H1 (cell line): ENCODE results near the gene HDLBP. TPM values are rescaled to one million over a fixed set of nuclear protein-coding genes. Genes with fewer than 3 reads are reported as not detected.

Experiments
- CTCF ChIA-PET: fragments of 300-600 bp; sonication (Branson Sonifier 250); formaldehyde crosslinking; loops from one replicate; lab custom pipeline; 2021; ENCODE audit not compliant: partially characterized antibody; lab: Charles Lee
- POLR2A ChIA-PET: fragments of 300-600 bp; sonication (Branson Sonifier 250); formaldehyde crosslinking; loops from one replicate; lab custom pipeline; 2021; ENCODE audit warnings: inconsistent platforms; ENCODE audit not compliant: partially characterized antibody; lab: Charles Lee
- DNase-seq, 2 experiments: peaks; one replicate each; pipeline versions ENCODE4 v3.0.0 to v3.0.0-alpha.2; 2010 to 2022; ENCODE audit warnings: low spot score in 2 of 2, low read depth in 1 of 2, mixed read lengths in 1 of 2
- FAIRE-seq: peaks from 2 replicates; lab custom pipeline; 2011; peaks lifted over from hg19 to GRCh38; lab: Jason Lieb, UNC
- H2AFZ ChIP-seq: 2 replicates; pipeline ENCODE4 v1.8.1; 2012; ENCODE audit warnings: low read length, inconsistent platforms
- H2AK5ac ChIP-seq: 2 replicates; pipeline ENCODE4 v1.6.1; 2013; ENCODE audit warnings: low read depth, low read length
- H2BK120ac ChIP-seq: replicated peaks from 2 replicates; pipeline ENCODE3; 2013; ENCODE audit warnings: low read depth, low read length, inconsistent platforms
- H2BK12ac ChIP-seq: 2 replicates; pipeline ENCODE4 v1.6.1; 2013; ENCODE audit warnings: low read depth, low read length
- H2BK15ac ChIP-seq: 2 replicates; pipeline ENCODE4 v1.6.1; 2013; ENCODE audit warnings: low read length
- H2BK20ac ChIP-seq: 2 replicates; pipeline ENCODE4 v1.6.1; 2013; ENCODE audit warnings: low read length
- H2BK5ac ChIP-seq: 2 replicates; pipeline ENCODE4 v1.6.1; 2013; ENCODE audit warnings: low read depth, low read length
- H3K14ac ChIP-seq: 2 replicates; pipeline ENCODE4 v1.6.1; 2013; ENCODE audit warnings: inconsistent platforms; ENCODE audit not compliant: insufficient read length
- H3K18ac ChIP-seq: 2 replicates; pipeline ENCODE4 v1.6.1; 2013; ENCODE audit warnings: low read length; ENCODE audit errors: extremely low read depth
- H3K23ac ChIP-seq: 2 replicates; pipeline ENCODE4 v1.6.1; 2013; ENCODE audit warnings: inconsistent platforms; ENCODE audit not compliant: insufficient read length
- H3K23me2 ChIP-seq: 2 replicates; pipeline ENCODE4 v1.6.1; 2013; ENCODE audit warnings: low read depth, low read length
- H3K27ac ChIP-seq: 2 replicates; pipeline ENCODE4 v1.6.1; 2011; ENCODE audit warnings: low read depth, low read length, inconsistent platforms
- H3K27me3 ChIP-seq, 4 experiments: replicated peaks in 1 of 4; 1 replicate in 1 of 4; 2 replicates in 3 of 4; pipeline versions ENCODE4 v1.6.1 to v1.8.1; 2011 to 2013; ENCODE audit warnings: low read length in 3 of 4, mild to moderate bottlenecking in 3 of 4, inconsistent platforms in 2 of 4, mixed read lengths in 2 of 4, moderate library complexity in 1 of 4; ENCODE audit not compliant: control insufficient read depth in 3 of 4, insufficient read depth in 3 of 4; ENCODE audit errors: extremely low read depth in 1 of 4
- H3K36me3 ChIP-seq, 4 experiments: 2 replicates each; pipeline versions ENCODE4 v1.6.1 to v1.8.1; 2011 to 2013; ENCODE audit warnings: mild to moderate bottlenecking in 4 of 4, low read length in 3 of 4, moderate library complexity in 2 of 4, control low read depth in 1 of 4, inconsistent platforms in 1 of 4; ENCODE audit not compliant: insufficient read depth in 4 of 4, control insufficient read depth in 2 of 4
- H3K4ac ChIP-seq: replicated peaks from 2 replicates; pipeline ENCODE3; 2013; ENCODE audit warnings: low read length, low read depth, mixed read lengths, inconsistent platforms; ENCODE audit not compliant: insufficient read length
- H3K4me1 ChIP-seq, 4 experiments: replicated peaks in 1 of 4; 1 replicate in 1 of 4; 2 replicates in 3 of 4; pipeline versions ENCODE4 v1.6.1 to v1.8.1; 2011 to 2013; ENCODE audit warnings: low read length in 3 of 4, inconsistent platforms in 2 of 4, mixed read lengths in 1 of 4; ENCODE audit not compliant: insufficient read depth in 4 of 4, control insufficient read depth in 3 of 4
- H3K4me2 ChIP-seq, 2 experiments: 2 replicates each; pipeline versions ENCODE4 v1.6.1 to v1.8.1; 2011 to 2013; ENCODE audit warnings: low read depth in 2 of 2, low read length in 2 of 2, control low read depth in 1 of 2, inconsistent platforms in 1 of 2, mild to moderate bottlenecking in 1 of 2; ENCODE audit not compliant: insufficient read depth in 1 of 2
- H3K4me3 ChIP-seq, 4 experiments: fragments of 200-600, 300-600 bp in 1 of 4; sonication (generic), shearing (Covaris generic), sonication (Bioruptor Twin) in 1 of 4; 2 replicates each; pipeline versions ENCODE4 v1.5.1 to v1.8.1; 2011 to 2016; ENCODE audit warnings: low read length in 4 of 4, low read depth in 3 of 4, control low read depth in 2 of 4, inconsistent platforms in 2 of 4, mild to moderate bottlenecking in 2 of 4, mixed read lengths in 1 of 4, moderate library complexity in 1 of 4; ENCODE audit not compliant: insufficient read depth in 2 of 4; ENCODE audit errors: extremely low read depth in 1 of 4
- H3K56ac ChIP-seq: replicated peaks from 2 replicates; pipeline ENCODE3; 2013; ENCODE audit warnings: low read depth, mild to moderate bottlenecking, mixed read lengths, low read length, inconsistent platforms; ENCODE audit not compliant: insufficient read length
- H3K79me1 ChIP-seq: 2 replicates; pipeline ENCODE4 v1.6.1; 2013; ENCODE audit warnings: low read depth, low read length, control low read depth
- H3K79me2 ChIP-seq, 2 experiments: 2 replicates each; pipeline versions ENCODE4 v1.6.1 to v1.8.1; 2012 to 2013; ENCODE audit warnings: low read length in 2 of 2, mild to moderate bottlenecking in 2 of 2, inconsistent platforms in 1 of 2; ENCODE audit not compliant: insufficient read depth in 2 of 2, control insufficient read depth in 1 of 2
- H3K9ac ChIP-seq, 4 experiments: replicated peaks in 1 of 4; 1 replicate in 1 of 4; 2 replicates in 3 of 4; pipeline versions ENCODE4 v1.6.1 to v1.8.1; 2011 to 2013; ENCODE audit warnings: low read depth in 3 of 4, low read length in 3 of 4, control low read depth in 2 of 4, mild to moderate bottlenecking in 2 of 4, moderate library complexity in 2 of 4, inconsistent platforms in 1 of 4; ENCODE audit errors: extremely low read depth in 1 of 4
- H3K9me3 ChIP-seq, 2 experiments: 2 replicates each; pipeline versions ENCODE4 v1.6.1 to v1.8.1; 2012 to 2013; ENCODE audit warnings: mild to moderate bottlenecking in 2 of 2, moderate library complexity in 2 of 2, control low read depth in 1 of 2, inconsistent platforms in 1 of 2, low read depth in 1 of 2, low read length in 1 of 2, mixed read lengths in 1 of 2; ENCODE audit not compliant: insufficient read depth in 2 of 2
- H4K20me1 ChIP-seq, 2 experiments: replicated peaks in 1 of 2; 2 replicates each; pipeline versions ENCODE3 to v1.8.1; 2011 to 2013; ENCODE audit warnings: inconsistent platforms in 2 of 2, low read length in 2 of 2, mild to moderate bottlenecking in 1 of 2; ENCODE audit not compliant: insufficient read depth in 2 of 2, control insufficient read depth in 1 of 2
- H4K5ac ChIP-seq: 2 replicates; pipeline ENCODE4 v1.6.1; 2013; ENCODE audit warnings: low read length, low read depth, mixed read lengths, inconsistent platforms; ENCODE audit not compliant: insufficient read length
- H4K8ac ChIP-seq: 2 replicates; pipeline ENCODE4 v1.8.0; 2013; ENCODE audit warnings: mild to moderate bottlenecking, moderate library complexity, low read length, inconsistent platforms; ENCODE audit not compliant: insufficient read depth; ENCODE audit errors: extremely low read depth
- H4K91ac ChIP-seq: replicated peaks from 2 replicates; pipeline ENCODE3; 2013; ENCODE audit warnings: low read length, mixed read lengths, inconsistent platforms; ENCODE audit not compliant: insufficient read length
- ATF2 ChIP-seq: IDR thresholded peaks from 2 replicates; pipeline ENCODE4 v1.6.1; 2012; ENCODE audit warnings: low read length, inconsistent platforms
- CHD2 ChIP-seq: IDR thresholded peaks from 2 replicates; pipeline ENCODE4 v1.6.1; 2012; ENCODE audit warnings: low read length, improper control_type of control experiment
- GTF2F1 ChIP-seq: IDR thresholded peaks from 2 replicates; pipeline ENCODE4 v1.6.1; 2012; ENCODE audit warnings: low read depth, low read length, improper control_type of control experiment, borderline replicate concordance
- KDM1A ChIP-seq: fragments of 200-600, 300-600 bp; sonication (generic); IDR thresholded peaks from 2 replicates; pipeline ENCODE4 v1.7.1; 2016; ENCODE audit warnings: mild to moderate bottlenecking, low read length, borderline replicate concordance
- KDM5A ChIP-seq: fragments of 200-600 bp; IDR thresholded peaks from 2 replicates; pipeline ENCODE4 v1.7.1; 2012; ENCODE audit warnings: mild to moderate bottlenecking, low read length, inconsistent platforms, mixed read lengths
- NANOG ChIP-seq: IDR thresholded peaks from 2 replicates; pipeline ENCODE4 v1.6.1; 2011; ENCODE audit warnings: low read length, low read depth, mild to moderate bottlenecking, inconsistent platforms; ENCODE audit not compliant: insufficient read depth, poor library complexity, severe bottlenecking
- NRF1 ChIP-seq: IDR thresholded peaks from 2 replicates; pipeline ENCODE4 v1.6.1; 2011; ENCODE audit warnings: mild to moderate bottlenecking, low read depth, low read length, improper control_type of control experiment
- POLR2A ChIP-seq, 2 experiments: IDR thresholded peaks; 1 replicate in 1 of 2; 2 replicates in 1 of 2; pipeline ENCODE4 v1.6.1; 2011; ENCODE audit warnings: low read depth in 2 of 2, low read length in 2 of 2, mild to moderate bottlenecking in 2 of 2; ENCODE audit errors: control extremely low read depth in 1 of 2
- RNF2 ChIP-seq: fragments of 200-900, 300-1000 bp; sonication (generic); IDR thresholded peaks from 2 replicates; pipeline ENCODE4 v1.7.1; 2016; ENCODE audit warnings: borderline replicate concordance, low read depth, mild to moderate bottlenecking, antibody characterized with exemption, low read length; ENCODE audit not compliant: poor library complexity, severe bottlenecking; ENCODE audit errors: missing control alignments
- SIN3A ChIP-seq, 2 experiments: IDR thresholded peaks in 1 of 2; conservative IDR thresholded peaks in 1 of 2; 2 replicates each; pipeline ENCODE4 v1.6.1; 2011 to 2012; ENCODE audit warnings: low read length in 2 of 2, improper control_type of control experiment in 1 of 2, low read depth in 1 of 2, mild to moderate bottlenecking in 1 of 2
- SP1 ChIP-seq: IDR thresholded peaks from 2 replicates; pipeline ENCODE4 v1.6.1; 2011; ENCODE audit warnings: low read depth, low read length
- SRF ChIP-seq: IDR thresholded peaks from 2 replicates; pipeline ENCODE4 v1.6.1; 2011; ENCODE audit warnings: mild to moderate bottlenecking, low read depth, low read length, moderate library complexity
- WGBS, 2 experiments: shearing (Covaris generic) in 1 of 2; methylation state at CpG; one replicate each; pipeline versions ENCODE4 v1.1.6 to v1.1.7; 2013 to 2015; ENCODE audit warnings: low lambda C conversion rate in 2 of 2, mixed read lengths in 2 of 2, inconsistent platforms in 1 of 2, low coverage in 1 of 2, missing lambda C conversion rate in 1 of 2; ENCODE audit not compliant: insufficient replicate concordance in 2 of 2, insufficient coverage in 1 of 2, insufficient read length in 1 of 2; ENCODE audit errors: extremely low coverage in 1 of 2, missing lambda C conversion rate in 1 of 2; 5-methylcytosine and 5-hydroxymethylcytosine counted together
- polyA plus RNA-seq, 7 experiments: library from polyadenylated mRNA; depleted of rRNA in 3 of 7; stranded (reverse) in 5 of 7; unstranded in 2 of 7; fragments of >200 nt in 5 of 7; fragments of 200-250 nt in 2 of 7; gene quantifications; 1 replicate in 5 of 7; 2 replicates in 1 of 7; 4 replicates in 1 of 7; pipeline versions ENCODE4 v1.2.1 to v1.2.3, GENCODE V29; 2011 to 2013; ENCODE audit warnings: missing spikeins in 2 of 7, mixed read lengths in 2 of 7
- total RNA-seq: library from RNA; stranded (reverse); fragmentation: NEBNext Ultra II Directional; extraction: Animal tissue kit (Norgen Biotek cat#: 25700); gene quantifications from 2 replicates; pipeline ENCODE4 v1.2.1, GENCODE V29; 2021

The HDLBP gene
- total and polyA plus RNA-seq, 2 of the 8 experiments (the other 6 are each of a cell fraction or from before 2014, with no cell fraction given), result 185 to 360 TPM

- H3K4ac ChIP-seq, result no peak overlapping the region
- no peak overlapping the region for H4K91ac ChIP-seq
- H2BK12ac ChIP-seq, result no peak overlapping the region
- H3K9me3 ChIP-seq, result no peaks in the 10 kb centered on the region
- peaks cover 0 to 3% (median under 1%) of the 10 kb centered on the region in 4 experiments; a peak in 3 of 7 replicates for H3K4me1 ChIP-seq
- DNase-seq (no peak), FAIRE-seq (no peak)
- no peak overlapping the region for H2BK20ac ChIP-seq
- no peak overlapping the region for H3K14ac ChIP-seq
- H4K5ac ChIP-seq, result no peak overlapping the region
- H3K18ac ChIP-seq, result no peak overlapping the region
- peaks cover 6% of the 10 kb centered on the region for H3K79me1 ChIP-seq
- 90% methylated on average over 5 of the region's 5 CpGs; no CpG with 5 or more reads in 1 of the 2 experiments for WGBS, 2 experiments
- no peak overlapping the region for H3K4me3 ChIP-seq
- H3K23me2 ChIP-seq, result no peaks in the 10 kb centered on the region; the same call in 1 of the 2 replicates
- H2AK5ac ChIP-seq, result no peak overlapping the region
- H3K23ac ChIP-seq, result no peak overlapping the region
- H3K79me2 ChIP-seq, result peaks cover 33 to 90% of the 10 kb centered on the region in 2 experiments
- H3K36me3 ChIP-seq, result peaks cover 0 to 35% (median 6%) of the 10 kb centered on the region in 4 experiments; a peak in 4 of 8 replicates
- no peak overlapping the region for H2BK5ac ChIP-seq
- ChIA-PET CTCF (no interaction called here), POLR2A (interaction anchor here (0.8 to 2.1 kb wide), 6 partner anchors 8 to 44 kb away, joined by 4 to 8 read pairs (median 5); partner anchors contain the start of gene SEPTIN2)
- H4K20me1 ChIP-seq, result peaks cover 11 to 25% of the 10 kb centered on the region in 2 experiments
- H2BK15ac ChIP-seq, result no peak overlapping the region
- no peaks in the 10 kb centered on the region for H3K27me3 ChIP-seq
- no peak overlapping the region for H3K9ac ChIP-seq
- H3K27ac ChIP-seq, result no peak overlapping the region
- no peak overlapping the region for H2BK120ac ChIP-seq
- H4K8ac ChIP-seq, result no peak overlapping the region
- no peak overlapping the region for H3K56ac ChIP-seq
- H2AFZ ChIP-seq, result no peak overlapping the region
- no peak overlapping the region for H3K4me2 ChIP-seq
- TF ChIP-seq NANOG (no peak), ATF2 (no peak), NRF1 (no peak), SP1 (no peak), GTF2F1 (no peak), RNF2 (no peak), CHD2 (no peak), SIN3A (conservative IDR thresholded peaks at IDR 0.05 in 1 of 2, IDR thresholded peaks at IDR 0.05 in 1 of 2; ENCODE audit: low read depth in 1 of 2, low read length in 2 of 2) (no peak), KDM1A (no peak), POLR2A (IDR thresholded peaks at IDR 0.05; ENCODE audit: control extremely low read depth in 1 of 2, low read depth in 2 of 2, low read length in 2 of 2) (no peak), KDM5A (no peak), SRF (no peak)
Measured at GRCh38 chr2:241323778-241324177, 8.3 kb upstream of the HDLBP start.
